Right lobe of liver (tissue), 6 donors: ENCODE results near the gene ABHD11. TPM values are rescaled to one million over a fixed set of nuclear protein-coding genes. Genes with fewer than 3 reads are reported as not detected.

Experiments used
- ATAC-seq, 4 donors: fragments of 200-7000 bp; cut with Tn5 transposase; one replicate each; pipeline ENCODE4 v1.9.1; 2020; ENCODE audit warnings: mild to moderate bottlenecking in 4 of 4, moderate library complexity in 4 of 4
- DNase-seq, 3 donors: peaks; one replicate each; pipeline ENCODE4 v3.0.0-alpha.2; 2020
- H3K27ac ChIP-seq, 3 donors: fragments of 200-600 bp; one replicate each; pipeline ENCODE4 v1.8.0; 2022
- H3K27me3 ChIP-seq, 2 donors: fragments of 200-600 bp; one replicate each; pipeline ENCODE4 v1.8.0; 2022
- H3K36me3 ChIP-seq, 4 donors: fragments of 200-600 bp; sonication (generic) in 1 of 4; one replicate each; pipeline versions ENCODE4 v1.5.1 to v1.8.0; 2017 to 2022; ENCODE audit warnings: control low read depth in 1 of 4
- H3K4me1 ChIP-seq, 4 donors: fragments of 200-600 bp; sonication (generic) in 1 of 4; one replicate each; pipeline versions ENCODE4 v1.5.1 to v1.8.0; 2017 to 2022; ENCODE audit warnings: control low read depth in 1 of 4
- H3K4me3 ChIP-seq, 3 donors: fragments of 200-600 bp; one replicate each; pipeline ENCODE4 v1.8.0; 2022
- H3K9me3 ChIP-seq, 4 donors: fragments of 200-600 bp; sonication (generic) in 1 of 4; one replicate each; pipeline versions ENCODE4 v1.5.1 to v1.8.0; 2017 to 2022; ENCODE audit warnings: control low read depth in 1 of 4
- CTCF ChIP-seq, 4 donors: fragments of 200-600 bp in 3 of 4; fragments of 450-650 bp in 1 of 4; IDR thresholded peaks; one replicate each; pipeline versions ENCODE4 v1.5.1 to v1.8.0; 2016 to 2022; ENCODE audit warnings: antibody characterized with exemption in 4 of 4, mild to moderate bottlenecking in 2 of 4
- POLR2A ChIP-seq: fragments of 450-650 bp; IDR thresholded peaks from one replicate; pipeline ENCODE4 v1.6.1; 2017; ENCODE audit warnings: antibody characterized with exemption, mild to moderate bottlenecking
- WGBS: methylation state at CpG from one replicate; pipeline ENCODE4 v1.1.6; 2018; ENCODE audit warnings: low coverage, low lambda C conversion rate; ENCODE audit not compliant: insufficient coverage; ENCODE audit errors: missing lambda C conversion rate; 5-methylcytosine and 5-hydroxymethylcytosine counted together
- intact Hi-C, 2 donors: fragments of 100-400 bp; cut with DNase I; formaldehyde crosslinking; loops; one replicate each; pipeline versions ENCODE4 v1.11.2 to v1.14.1; 2022
- total RNA-seq, 6 experiments: library from RNA; depleted of rRNA in 2 of 6; stranded (reverse); fragments of >200 nt in 2 of 6; fragmentation: NEBNext Ultra II Directional in 3 of 6; extraction: Animal tissue kit (Norgen Biotek cat#: 25700) in 3 of 6; gene quantifications; one replicate each; pipeline versions ENCODE4 v1.1.0 to v1.2.4, GENCODE V29; 2016 to 2023
- donor health status: DM: no; HTN: yes; CAD: no.
- donor health status: DM: no; HTN: no; CAD: no.
- donor health status: DM: no; HTN: no; CAD: no.
- donor health status: DM: no; HTN: yes; CAD: no.
- donor health status: DM: no; HTN: yes; CAD: no.

The ABHD11 gene
- total RNA-seq, 6 experiments from 2014 or later, result 5.6 to 8.4 (median 7.0) TPM

- Histone ChIP-seq H3K9me3 (no peaks in the 10 kb centered on the region), H3K4me3 (no peak overlapping the region), H3K27me3 (no peaks in the 10 kb centered on the region), H3K4me1 (no peaks in the 10 kb centered on the region), H3K36me3 (no peaks in the 10 kb centered on the region), H3K27ac (no peak overlapping the region)
- no peak for DNase-seq
- 56% methylated on average over 1 of the region's 2 CpGs for WGBS
- TF ChIP-seq POLR2A, result no peak
- TF ChIP-seq CTCF (IDR thresholded peaks at IDR 0.05), result no peak
- intact Hi-C loops, result loop anchor here in 1 of 2 donors (10.0 kb wide), 1 partner anchor 122 kb away; no protein-coding TSS in a partner anchor
- ATAC-seq, result no peak
Measured at GRCh38 chr7:73732397-73732796, 6.2 kb downstream of the ABHD11 start.

GRCh38 chr7:73730485-73730884 lies 8.1 kb downstream of the ABHD11 start:
- TF ChIP-seq POLR2A (no peak), CTCF (IDR thresholded peaks at IDR 0.05) (no peak)
- no peak overlapping the region for H3K4me3 ChIP-seq
- WGBS, result 8% methylated on average over 2 of the region's 3 CpGs
- DNase-seq (no peak), ATAC-seq (no peak)
- H3K4me1 ChIP-seq, result no peaks in the 10 kb centered on the region
- no peaks in the 10 kb centered on the region for H3K9me3 ChIP-seq
- no peaks in the 10 kb centered on the region for H3K36me3 ChIP-seq
- intact Hi-C loops, result loop anchor here in 1 of 2 donors (10.0 kb wide), 1 partner anchor 124 kb away; no protein-coding TSS in a partner anchor
- H3K27ac ChIP-seq, result no peak overlapping the region
- H3K27me3 ChIP-seq, result no peaks in the 10 kb centered on the region

GRCh38 chr7:73728551-73728950 lies 10.1 kb downstream of the ABHD11 start:
- TF ChIP-seq POLR2A (no peak), CTCF (IDR thresholded peaks at IDR 0.05) (no peak)
- Histone ChIP-seq H3K4me3 (no peak overlapping the region), H3K27ac (no peak overlapping the region), H3K9me3 (no peaks in the 10 kb centered on the region), H3K36me3 (no peaks in the 10 kb centered on the region), H3K27me3 (no peaks in the 10 kb centered on the region), H3K4me1 (no peaks in the 10 kb centered on the region)
- ATAC-seq (no peak), DNase-seq (no peak)
- 53% methylated on average over 5 of the region's 5 CpGs for WGBS
- intact Hi-C loops, result loop anchor here (5.0 to 10.0 kb wide), 3 partner anchors 54 to 121 kb away; partner anchors contain the start of gene MLXIPL (in 1 of the 2)

- DNase-seq (no peak), ATAC-seq (no peak)
- no peaks in the 10 kb centered on the region for H3K36me3 ChIP-seq
- no peaks in the 10 kb centered on the region for H3K27me3 ChIP-seq
- H3K27ac ChIP-seq, result no peak overlapping the region
- intact Hi-C loops, result loop anchor here (5.0 to 10.0 kb wide), 3 partner anchors 53 to 121 kb away; partner anchors contain the start of gene MLXIPL (in 1 of the 2)
- no peaks in the 10 kb centered on the region for H3K4me1 ChIP-seq
- no peak overlapping the region for H3K4me3 ChIP-seq
- no peaks in the 10 kb centered on the region for H3K9me3 ChIP-seq
- no peak for TF ChIP-seq CTCF (IDR thresholded peaks at IDR 0.05)
- no peak for TF ChIP-seq POLR2A
- WGBS, result 73% methylated on average over 3 of the region's 3 CpGs
Measured at GRCh38 chr7:73727952-73728351, 10.7 kb downstream of the ABHD11 start.
